HG03565 (cell line): Measurements from ENCODE around the gene MED15.
"Not testable (repeated sequence)": the region's sequence is repeated elsewhere in the genome, so short reads cannot be mapped to it uniquely, and the experiment has no call there.

Source experiments
- ATAC-seq: cut with Tn5 transposase; IDR thresholded peaks from one replicate; pipeline ENCODE4 v1.9.1; 2021; ENCODE audit warnings: mild to moderate bottlenecking, moderate library complexity; ENCODE audit not compliant: unreplicated experiment

MED15 gene

GRCh38 chr22:20619045-20619892 lies 111.9 kb downstream of the MED15 start:
- ATAC-seq: no peak

DNA sequence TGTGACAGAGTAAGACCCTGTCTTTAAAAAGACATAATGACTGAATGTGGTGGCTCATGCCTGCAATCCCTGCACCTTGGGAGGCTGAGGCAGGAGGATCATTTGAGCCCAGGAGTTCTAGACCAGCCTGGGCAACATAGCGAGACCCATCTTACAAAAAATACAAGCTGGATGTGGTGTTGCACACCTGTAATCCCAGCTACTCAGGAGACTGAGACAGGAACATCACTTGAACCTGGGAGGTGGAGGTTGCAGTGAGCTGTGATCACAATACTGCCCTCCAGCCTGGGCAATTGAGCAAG lies 112.4 kb downstream of the MED15 start:
- not testable (repeated sequence) for ATAC-seq

- no peak for ATAC-seq
Measured at GRCh38 chr22:20621162-20621561, 113.8 kb downstream of the MED15 start.

GRCh38 chr22:20622650-20623339 lies 115.4 kb downstream of the MED15 start:
- no peak for ATAC-seq

DNA sequence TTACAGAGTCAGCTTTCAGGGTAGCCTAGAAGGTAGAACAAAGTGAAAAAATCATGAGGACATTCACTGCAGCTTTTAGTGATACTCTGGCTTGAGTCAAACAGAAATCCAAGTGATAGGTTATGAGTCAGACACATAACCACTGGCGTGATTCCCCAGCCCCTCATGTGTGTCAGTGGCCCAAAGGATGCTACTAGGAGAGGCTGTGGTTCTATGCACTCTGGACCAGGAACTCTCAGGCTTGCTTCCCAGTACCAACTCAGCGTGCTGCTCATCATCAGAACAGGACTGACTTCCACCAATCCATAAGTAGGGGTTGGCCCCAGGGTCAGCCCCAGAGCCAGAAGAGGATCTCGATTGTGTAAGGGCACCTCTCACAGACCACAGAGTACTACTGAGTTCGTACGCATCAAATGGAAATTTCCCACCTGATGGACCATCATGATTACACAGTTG lies 116.8 kb downstream of the MED15 start:
- peak; percentile 64 for ATAC-seq

GRCh38 chr22:20625270-20625669 lies 117.9 kb downstream of the MED15 start:
- no peak for ATAC-seq

GRCh38 chr22:20626811-20627210 lies 119.4 kb downstream of the MED15 start:
- ATAC-seq: no peak

GRCh38 chr22:20627432-20627831 lies 120.0 kb downstream of the MED15 start:
- ATAC-seq: no peak

- no peak for ATAC-seq
Measured at GRCh38 chr22:20628081-20628939, 120.9 kb downstream of the MED15 start.

- no peak for ATAC-seq
Measured at GRCh38 chr22:20629401-20629800, 122.0 kb downstream of the MED15 start.

- no peak for ATAC-seq
Measured at GRCh38 chr22:20630873-20631617, 123.6 kb downstream of the MED15 start.

DNA sequence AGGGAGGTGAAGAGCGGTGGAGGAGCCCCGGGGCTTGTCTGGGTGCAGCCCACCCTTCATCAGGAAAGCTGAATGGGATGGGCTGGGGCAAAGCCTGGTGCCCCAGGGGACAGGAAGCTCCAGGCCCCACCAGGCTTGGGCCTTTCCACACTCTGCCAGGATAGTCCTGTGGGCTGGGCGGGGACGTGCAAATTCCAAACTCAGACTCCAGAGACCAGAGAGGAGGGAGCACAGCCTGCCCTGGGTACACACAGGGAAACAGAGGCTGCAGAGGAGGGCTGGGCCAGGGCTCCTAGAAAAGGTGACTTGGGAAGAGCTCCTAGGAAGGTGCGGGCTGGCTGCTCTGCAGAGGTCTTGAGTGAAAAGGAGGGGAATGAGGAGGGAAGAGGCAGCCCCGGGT lies 124.7 kb downstream of the MED15 start:
- no peak for ATAC-seq

- no peak for ATAC-seq
Measured at GRCh38 chr22:20632518-20632917, 125.1 kb downstream of the MED15 start.

DNA sequence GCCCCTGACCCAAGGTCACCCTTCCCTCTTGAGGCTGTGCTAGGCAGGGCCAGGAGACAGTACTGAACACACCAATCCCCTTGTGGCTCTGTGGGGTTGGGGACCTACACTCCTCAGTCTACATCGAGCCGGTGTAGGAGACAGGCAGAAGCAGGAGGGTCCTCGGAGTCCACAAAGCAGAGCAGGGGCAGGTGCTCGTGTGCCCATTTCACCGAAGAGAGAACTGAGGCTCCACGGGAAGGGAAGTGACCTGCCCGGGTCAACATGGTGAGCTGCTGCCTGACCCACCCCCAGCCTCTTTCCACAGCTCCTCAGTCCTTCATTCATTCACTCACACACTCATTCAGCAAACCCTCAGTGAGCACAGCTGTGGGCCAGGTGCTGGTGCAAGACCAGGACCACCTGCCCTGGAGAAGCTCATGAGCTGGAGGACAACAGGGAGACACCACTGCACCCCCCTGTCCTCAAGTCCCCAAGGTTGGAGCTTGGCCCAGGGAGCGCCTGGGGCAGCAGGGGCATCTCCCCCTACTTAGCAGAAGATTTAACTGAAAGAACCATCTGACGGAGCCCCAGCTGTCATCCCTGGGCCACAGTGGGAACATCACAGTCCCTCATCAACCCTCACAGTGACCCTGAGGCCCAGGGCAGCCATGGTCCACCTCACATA lies 127.3 kb downstream of the MED15 start:
- no peak for ATAC-seq

DNA sequence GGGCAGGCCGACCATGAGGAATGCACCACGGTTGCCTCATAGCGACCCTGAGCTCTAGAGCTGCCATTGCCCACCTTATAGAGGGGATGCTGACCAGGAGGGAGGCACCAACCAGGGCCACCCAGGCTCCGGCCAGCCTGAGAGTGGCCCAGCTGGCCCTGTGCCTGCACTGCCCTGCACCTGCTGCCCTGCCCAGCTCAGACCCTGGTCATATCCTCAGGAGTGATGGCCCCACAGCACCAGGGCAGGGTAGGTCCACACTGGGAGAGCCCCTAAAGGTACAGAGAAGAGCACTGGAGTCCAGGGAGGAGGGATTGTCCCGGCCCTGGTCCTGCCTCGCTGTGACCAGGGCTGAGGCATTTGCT lies 127.8 kb downstream of the MED15 start:
- ATAC-seq: no peak

- ATAC-seq: no peak
Measured at GRCh38 chr22:20636075-20636812, 128.8 kb downstream of the MED15 start.

- no peak for ATAC-seq
Measured at GRCh38 chr22:20636945-20637344, 129.5 kb downstream of the MED15 start.
